NCI-H2227 (cell line): ENCODE data around the gene SPARCL1.
"Not testable (repeated sequence)": the region's sequence is repeated elsewhere in the genome, so short reads cannot be mapped to it uniquely, and the experiment has no call there.

Experiments used
- DNase-seq: peaks from one replicate; lab custom pipeline; 2025; ENCODE audit not compliant: unreplicated experiment; lab: John Stamatoyannopoulos, UW

The SPARCL1 gene

GRCh38 chr4:87529187-87529586 is at the start of gene SPARCL1:
Gene SPARCL1, minus strand, starts transcription at chr4:87529376. Its CDS starts 29,802 bp downstream, at chr4:87499574.
- no peak for DNase-seq

DNA sequence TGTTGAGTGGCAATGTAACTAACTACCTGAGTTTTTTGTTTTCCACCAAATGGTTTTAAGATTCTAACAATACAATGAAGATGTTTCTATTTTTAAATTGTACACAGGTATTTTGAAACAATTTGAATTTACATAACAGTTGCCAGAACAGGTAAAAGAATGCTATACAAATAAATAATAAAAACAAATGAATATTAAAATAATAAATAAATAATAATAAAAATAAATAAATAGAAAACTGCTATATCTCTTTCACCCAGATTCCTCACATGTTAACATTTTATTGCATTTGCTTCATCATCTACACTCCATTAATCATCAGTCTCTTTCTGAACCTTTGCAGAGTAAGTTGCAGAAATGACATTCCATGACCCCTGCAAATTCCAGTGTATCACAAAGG is 46.8 kb upstream of the SPARCL1 start:
- DNase-seq = no peak

GRCh38 chr4:87575408-87575807 is 46.2 kb upstream of the SPARCL1 start:
- no peak for DNase-seq

- DNase-seq = no peak
These were observed 45.8 kb upstream of the SPARCL1 start for GRCh38 chr4:87574996-87575395.

- DNase-seq = not testable (repeated sequence)
These were observed 45.2 kb upstream of the SPARCL1 start for GRCh38 chr4:87574376-87574775.

GRCh38 chr4:87570290-87570805 is 41.2 kb upstream of the SPARCL1 start:
- no peak for DNase-seq

- no peak for DNase-seq
These were observed 38.0 kb upstream of the SPARCL1 start for GRCh38 chr4:87567191-87567590.

- no peak for DNase-seq
These were observed 37.1 kb upstream of the SPARCL1 start for GRCh38 chr4:87566276-87566675.

GRCh38 chr4:87565746-87566145 is 36.6 kb upstream of the SPARCL1 start:
- DNase-seq = no peak

- DNase-seq = no peak
These were observed 31.6 kb upstream of the SPARCL1 start for GRCh38 chr4:87560802-87561201.

- peak; percentile 86 for DNase-seq
These were observed 30.1 kb upstream of the SPARCL1 start for GRCh38 chr4:87559090-87559837.

DNA sequence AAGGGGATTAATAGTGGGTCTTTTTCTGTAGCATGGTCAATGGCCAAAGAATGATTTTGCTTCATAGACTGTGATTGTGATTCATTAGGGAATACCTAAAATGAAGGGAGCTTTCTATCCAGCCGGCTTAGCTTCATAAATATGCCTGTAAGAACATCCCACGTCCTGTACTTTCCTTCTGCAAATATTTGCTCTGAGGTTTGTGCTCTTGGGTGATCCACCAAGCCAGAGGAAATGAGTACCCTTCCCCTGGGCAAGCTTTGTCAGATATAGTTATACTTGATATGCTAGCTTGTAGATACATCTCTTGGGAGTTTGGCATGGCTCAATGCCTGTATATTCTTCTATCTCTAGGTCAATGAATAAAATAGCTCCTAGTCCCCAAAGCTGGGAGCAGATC is 28.2 kb upstream of the SPARCL1 start:
- DNase-seq = no peak

GRCh38 chr4:87555773-87556619 is 26.8 kb upstream of the SPARCL1 start:
- DNase-seq = no peak

DNA sequence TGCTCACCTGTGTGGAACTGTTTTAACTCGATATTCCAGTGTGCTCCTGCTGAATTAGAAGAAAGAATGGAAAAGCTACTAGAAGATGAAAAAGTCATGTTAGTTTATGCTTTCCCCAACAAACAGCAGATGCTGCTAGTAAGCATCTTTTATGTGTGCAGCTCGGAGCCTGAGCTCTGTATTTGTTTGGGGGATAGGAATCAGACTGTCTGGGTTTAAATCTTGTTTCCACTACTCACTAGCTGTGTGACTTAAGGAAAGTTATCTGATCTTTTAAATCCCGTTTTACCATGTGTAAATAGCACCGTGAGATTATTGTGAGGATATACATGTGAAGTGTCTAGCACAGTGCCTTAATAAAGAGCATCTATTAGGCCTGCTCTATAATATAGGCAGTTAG is 24.0 kb upstream of the SPARCL1 start:
- DNase-seq = no peak

GRCh38 chr4:87551361-87551760 is 22.2 kb upstream of the SPARCL1 start:
- no peak for DNase-seq

GRCh38 chr4:87547016-87547708 is 18.0 kb upstream of the SPARCL1 start:
- DNase-seq = no peak

DNA sequence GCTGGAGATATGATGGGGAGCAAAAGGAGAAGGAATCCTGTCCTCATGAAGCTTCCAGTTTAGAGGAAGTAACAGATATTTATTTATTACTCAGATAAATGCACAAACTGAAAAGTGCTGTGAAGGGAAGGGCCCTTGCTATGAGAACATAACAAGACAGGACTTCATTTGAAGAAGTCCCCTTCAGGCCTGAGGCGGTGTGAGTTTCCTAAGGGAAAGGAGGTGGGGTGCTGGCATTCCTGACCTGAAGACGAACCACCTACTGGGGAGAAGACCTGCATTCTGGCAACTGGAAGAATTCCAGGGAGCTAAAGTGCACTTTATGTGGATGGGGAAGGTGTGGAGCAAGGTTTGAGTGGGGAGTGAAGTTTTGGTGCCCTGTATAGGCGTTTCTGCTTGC is 15.9 kb upstream of the SPARCL1 start:
- DNase-seq = no peak

- peak; percentile 44 for DNase-seq
These were observed 14.8 kb upstream of the SPARCL1 start for GRCh38 chr4:87543835-87544461.

GRCh38 chr4:87542734-87543312 is 13.6 kb upstream of the SPARCL1 start:
- DNase-seq = no peak

DNA sequence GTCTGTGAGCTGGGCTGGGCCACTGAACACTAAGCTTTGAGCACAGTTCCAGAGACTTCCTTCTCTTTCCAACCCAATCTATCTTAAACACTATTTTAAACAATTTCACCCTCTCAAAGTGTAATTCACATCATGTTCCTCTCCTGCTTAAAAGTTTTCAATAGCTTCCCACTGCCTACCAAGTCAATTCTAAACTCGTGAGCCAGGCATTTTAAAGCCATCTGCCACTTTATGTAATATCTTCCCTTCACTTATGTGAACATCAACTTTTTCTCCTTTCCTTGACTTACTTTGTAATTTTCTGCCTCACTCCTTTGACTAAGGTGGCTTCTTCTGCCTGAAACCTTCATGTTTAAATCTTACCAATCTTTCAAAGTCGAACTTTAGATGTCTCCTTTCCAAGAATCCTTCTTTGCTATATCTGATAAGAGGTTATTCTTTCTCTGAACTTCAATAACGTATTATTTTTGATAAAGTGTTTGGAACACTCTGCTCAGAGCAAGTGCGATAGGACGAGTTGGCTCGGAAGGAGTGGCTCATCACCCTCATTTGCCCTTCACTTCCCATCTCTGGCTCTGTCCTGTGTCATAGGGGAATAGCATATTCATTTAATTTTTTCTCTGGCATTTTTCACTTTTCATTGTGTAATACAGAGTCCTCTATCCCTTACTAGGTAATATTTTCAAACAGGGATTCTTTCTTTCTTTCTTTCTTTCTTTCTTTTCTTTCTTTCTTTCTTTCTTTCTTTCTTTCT is 13.0 kb upstream of the SPARCL1 start:
- DNase-seq = no peak
